SHP77 (cell line): ENCODE results near the gene AVPI1.
"Not testable (repeated sequence)": the region's sequence is repeated elsewhere in the genome, so short reads cannot be mapped to it uniquely, and the experiment has no call there.

ENCODE experiments used
- DNase-seq, 2 experiments: peaks; one replicate each; lab custom pipeline; 2025; lab: John Stamatoyannopoulos, UW

AVPI1 gene

GRCh38 chr10:97682042-97682441 is 5.0 kb downstream of the AVPI1 start:
- DNase-seq = no peak

DNA sequence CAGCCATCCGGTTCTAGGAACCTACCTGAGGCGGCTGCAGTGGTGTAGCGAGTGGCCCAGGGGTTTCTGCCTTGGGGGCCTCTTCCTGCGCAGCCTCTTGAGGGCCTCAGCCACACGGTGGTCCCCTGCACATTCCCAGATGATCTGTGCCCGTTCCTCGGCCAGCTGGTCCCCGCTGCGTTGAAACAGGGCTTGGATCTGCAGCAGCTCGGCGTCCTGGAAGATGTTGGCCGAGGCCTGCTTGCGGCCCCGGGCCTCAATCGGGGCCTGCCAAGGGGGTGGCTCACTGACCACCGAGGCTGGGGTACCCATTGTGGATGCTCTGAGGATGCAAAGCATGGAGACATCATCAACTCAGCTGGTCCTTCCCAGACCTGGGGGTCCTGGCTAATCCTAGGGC is 7.4 kb downstream of the AVPI1 start:
- DNase-seq = no peak

GRCh38 chr10:97676770-97677581 is 10.1 kb downstream of the AVPI1 start:
- DNase-seq = peak; percentile 26 to 45

- no peak for DNase-seq
These were observed 11.8 kb downstream of the AVPI1 start for GRCh38 chr10:97675222-97675621.

GRCh38 chr10:97673736-97674525 is 13.1 kb downstream of the AVPI1 start:
- no peak for DNase-seq

- no peak for DNase-seq
These were observed 17.5 kb downstream of the AVPI1 start for GRCh38 chr10:97669571-97669970.

DNA sequence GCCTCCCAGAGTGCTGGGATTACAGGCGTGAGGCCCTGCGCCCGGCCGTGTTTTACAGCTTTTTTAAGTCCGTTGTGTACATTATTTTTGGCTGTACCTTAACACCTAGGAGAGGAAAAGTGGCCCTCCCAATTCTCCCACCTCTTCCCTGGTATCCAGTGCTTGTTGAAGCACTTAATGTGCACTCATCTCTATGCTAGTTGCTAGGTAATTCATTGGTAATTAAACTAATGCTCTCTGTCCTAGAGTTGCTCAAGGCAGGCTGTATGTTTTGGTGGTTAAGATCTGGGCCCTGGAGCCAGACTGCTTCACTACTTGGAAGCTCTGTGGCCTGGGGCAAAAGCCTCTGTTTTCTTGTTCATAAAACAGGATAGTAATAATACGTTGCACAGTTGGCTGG is 19.6 kb downstream of the AVPI1 start:
- no peak for DNase-seq

DNA sequence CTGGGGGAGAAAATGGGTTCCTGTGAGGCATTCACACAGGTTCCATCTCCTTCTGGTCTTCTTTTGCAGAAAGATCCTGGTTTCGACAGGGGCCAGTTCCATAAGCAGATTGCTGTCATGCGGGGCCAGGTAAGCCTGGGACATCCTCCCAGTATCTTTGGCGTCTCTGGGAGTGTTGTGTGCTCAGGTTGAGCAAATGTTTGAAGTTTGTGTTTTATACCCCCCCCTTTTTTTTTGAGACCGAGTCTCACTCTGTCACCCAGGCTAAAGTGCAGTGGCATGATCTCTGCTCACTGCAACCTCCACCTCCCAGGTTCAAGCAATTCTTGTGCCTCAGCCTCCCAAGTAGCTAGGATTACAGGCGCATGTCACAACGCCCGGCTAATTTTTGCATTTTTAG is 20.0 kb downstream of the AVPI1 start:
- DNase-seq = no peak

DNA sequence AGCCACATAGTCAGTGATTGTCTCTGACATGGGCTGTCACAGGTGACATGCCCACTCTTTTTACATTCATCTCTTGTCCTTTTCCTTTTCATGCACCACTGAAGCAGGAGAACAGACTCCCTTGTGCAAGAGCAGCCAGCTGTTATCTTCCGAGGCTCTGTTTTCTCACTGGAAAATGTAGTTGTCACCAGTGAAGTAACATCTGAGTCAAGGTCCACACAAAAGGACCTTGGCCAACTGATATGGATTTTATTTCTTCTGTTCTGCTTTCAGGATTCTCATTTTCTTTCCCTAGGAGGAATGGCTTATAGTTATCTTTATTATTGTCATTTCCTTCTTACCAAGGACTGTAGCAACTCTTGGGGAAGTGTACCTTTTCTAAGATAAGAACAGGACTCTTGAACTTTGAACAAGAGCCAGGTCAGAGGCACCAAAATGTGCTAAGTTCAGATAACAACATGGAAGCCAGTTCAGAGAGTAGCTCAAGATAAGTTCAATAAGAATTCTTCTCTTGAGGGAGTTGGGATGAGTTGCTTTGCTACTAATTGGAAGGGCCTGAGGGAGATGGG is 22.7 kb downstream of the AVPI1 start:
- no peak for DNase-seq

DNA sequence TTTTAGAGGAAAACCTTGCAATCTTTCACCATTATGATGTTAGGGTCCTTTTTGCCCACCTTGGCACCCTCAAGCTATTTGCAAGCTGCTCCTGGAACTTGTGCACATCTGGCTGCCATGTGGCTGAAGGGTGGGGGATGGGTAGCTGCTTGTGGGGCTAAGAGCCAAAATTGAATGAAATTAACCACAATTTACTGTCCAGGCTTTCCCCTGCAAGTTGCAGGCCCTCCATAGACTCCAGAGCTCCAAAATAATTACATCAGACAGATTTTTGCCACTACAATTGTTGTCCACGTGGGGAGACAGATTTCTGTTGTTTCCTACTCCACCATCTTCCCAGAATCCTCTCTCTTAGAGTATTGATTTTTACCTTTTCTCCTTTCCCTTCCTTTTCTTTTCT is 27.5 kb downstream of the AVPI1 start:
- DNase-seq = no peak

GRCh38 chr10:97656777-97657176 is 30.3 kb downstream of the AVPI1 start:
- DNase-seq = no peak

- DNase-seq = no peak
These were observed 35.3 kb downstream of the AVPI1 start for GRCh38 chr10:97651773-97652172.

DNA sequence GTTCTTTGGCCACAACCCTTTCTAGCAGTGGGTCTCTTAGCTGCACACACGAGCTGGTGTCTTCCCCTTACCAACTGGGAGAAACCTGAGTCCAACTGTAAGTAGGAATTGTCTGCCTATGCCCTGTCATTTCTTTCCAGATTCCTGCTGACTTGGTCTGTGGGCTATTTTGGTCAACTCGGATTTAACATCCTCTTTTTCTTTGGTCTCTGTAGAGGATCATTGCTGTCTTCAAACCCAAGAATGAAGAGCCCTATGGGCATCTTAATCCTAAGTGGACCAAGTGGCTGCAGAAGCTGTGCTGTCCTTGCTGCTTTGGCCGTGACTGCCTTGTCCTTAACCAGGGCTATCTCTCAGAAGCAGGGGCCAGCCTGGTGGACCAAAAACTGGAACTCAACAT is 36.3 kb downstream of the AVPI1 start:
- DNase-seq = no peak

- not testable (repeated sequence) for DNase-seq
These were observed 37.7 kb downstream of the AVPI1 start for GRCh38 chr10:97649405-97649750.

DNA sequence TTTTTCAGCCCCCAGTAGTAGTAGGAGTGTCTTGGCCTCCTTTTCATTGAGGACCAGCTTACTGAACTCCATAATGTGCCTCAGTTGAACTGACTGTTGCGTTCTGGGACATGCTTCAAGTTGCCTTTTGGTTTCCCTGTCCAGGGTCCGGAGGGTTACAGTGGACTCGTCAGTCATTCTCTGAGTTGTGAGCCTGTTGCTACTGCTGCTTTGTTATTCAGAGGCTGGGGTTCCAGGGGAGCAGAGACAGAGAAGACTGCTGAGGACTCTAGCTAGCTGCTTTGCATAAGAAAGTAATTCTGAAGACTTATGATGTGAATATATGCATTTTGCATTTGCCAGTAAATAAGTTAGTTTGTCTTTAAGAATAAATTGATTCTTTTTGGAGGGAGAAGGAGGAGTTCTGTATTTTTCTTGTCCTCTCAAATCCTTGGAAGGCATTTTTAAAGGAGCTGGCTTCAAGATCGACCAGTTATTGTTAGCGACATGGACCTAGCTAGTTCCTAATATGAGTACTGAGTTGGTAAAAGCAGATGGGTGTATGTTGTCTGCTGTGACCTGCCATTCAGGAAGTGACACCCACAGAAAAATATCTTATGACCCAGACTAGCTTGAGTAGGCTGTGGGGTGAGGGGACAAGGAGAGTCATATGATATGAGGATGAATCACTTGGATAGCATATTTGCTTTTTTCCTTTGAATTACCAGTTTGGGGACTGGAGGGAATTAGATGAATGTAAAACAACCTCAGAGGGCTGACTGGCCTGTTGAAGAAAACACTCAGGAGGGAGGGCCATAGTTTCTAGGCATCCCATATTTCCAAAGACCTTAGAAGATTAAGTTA is 38.3 kb downstream of the AVPI1 start:
- DNase-seq = no peak

- DNase-seq = no peak
These were observed 39.5 kb downstream of the AVPI1 start for GRCh38 chr10:97647556-97647955.

- DNase-seq = no peak
These were observed 42.1 kb downstream of the AVPI1 start for GRCh38 chr10:97644936-97645335.

DNA sequence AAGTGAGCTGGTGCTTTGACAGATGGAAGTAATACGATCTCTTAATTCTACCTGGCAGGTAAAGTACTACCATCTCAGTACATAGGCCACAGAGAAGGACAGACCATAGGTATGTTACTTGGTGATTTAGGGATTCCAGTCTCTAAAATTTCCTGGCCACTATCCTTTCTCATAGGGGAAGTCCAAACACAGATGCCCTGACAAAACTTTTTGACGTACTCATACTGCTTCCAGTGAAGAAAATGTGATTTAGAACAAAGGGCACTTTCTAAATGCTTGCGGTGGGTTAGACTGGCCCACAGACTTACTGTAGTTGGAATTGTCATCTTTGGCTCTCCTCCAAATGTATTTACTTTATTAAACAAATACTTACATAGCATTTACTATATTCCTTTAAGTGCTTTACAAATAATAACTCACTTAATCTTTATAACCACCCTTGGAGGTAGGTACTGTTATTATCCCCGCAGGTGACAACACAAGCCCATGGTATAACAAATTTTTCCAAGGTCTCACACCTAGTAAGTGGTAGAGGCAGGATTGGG is 43.5 kb downstream of the AVPI1 start:
- no peak for DNase-seq

DNA sequence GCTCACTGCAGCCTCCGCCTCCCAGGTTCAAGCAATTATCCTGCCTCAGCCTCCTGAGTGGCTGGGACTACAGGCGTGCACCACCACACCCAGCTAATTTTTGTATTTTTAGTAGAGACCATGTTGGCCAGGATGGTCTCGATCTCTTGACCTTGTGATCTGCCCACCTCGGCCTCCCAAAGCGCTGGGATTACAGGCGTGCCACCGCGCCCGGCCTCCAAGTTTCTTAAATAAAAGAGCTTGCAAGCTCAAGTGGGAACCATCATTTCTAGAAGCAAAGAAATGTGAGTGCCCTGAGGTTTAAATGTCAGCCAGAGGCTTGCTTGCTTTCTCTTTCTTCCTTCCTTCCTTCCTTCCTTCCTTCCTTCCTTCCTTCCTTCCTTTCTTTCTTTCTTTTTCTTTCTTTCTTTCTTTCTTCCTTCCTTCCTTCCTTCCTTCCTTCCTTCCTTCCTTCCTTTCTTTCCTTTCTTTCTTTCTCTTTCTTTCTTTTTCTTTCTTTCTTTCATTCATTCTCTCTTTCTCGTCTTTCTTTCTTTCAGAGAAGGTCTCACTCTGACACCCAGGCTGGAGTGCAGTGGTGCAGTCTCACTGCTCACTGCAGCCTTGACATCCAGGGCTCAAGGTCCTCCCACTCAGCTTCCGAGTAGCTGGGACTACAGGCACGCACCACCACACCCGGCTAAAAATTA is 44.4 kb downstream of the AVPI1 start:
- not testable (repeated sequence) for DNase-seq

- peak in 1 of 2 experiments; percentile 18 for DNase-seq
These were observed 45.9 kb downstream of the AVPI1 start for GRCh38 chr10:97640868-97641811.
